G401.6 (cell line): ENCODE data around the gene VAT1L.

Source experiments
- FAIRE-seq: peaks from 2 replicates; lab custom pipeline; 2012; peaks lifted over from hg19 to GRCh38; lab: Jason Lieb, UNC

VAT1L gene

GRCh38 chr16:77836801-77837200 is 48.4 kb downstream of the VAT1L start:
- FAIRE-seq, result no peak

GRCh38 chr16:77838597-77839255 is 50.4 kb downstream of the VAT1L start:
- no peak for FAIRE-seq

- no peak for FAIRE-seq
These were observed 51.7 kb downstream of the VAT1L start for GRCh38 chr16:77840093-77840492.

- FAIRE-seq, result no peak
These were observed 52.5 kb downstream of the VAT1L start for GRCh38 chr16:77840673-77841501.

- FAIRE-seq, result no peak
These were observed 53.1 kb downstream of the VAT1L start for GRCh38 chr16:77841502-77841763.

- no peak for FAIRE-seq
These were observed 54.1 kb downstream of the VAT1L start for GRCh38 chr16:77842468-77842867.

- FAIRE-seq, result no peak
These were observed 55.0 kb downstream of the VAT1L start for GRCh38 chr16:77843405-77843804.

GRCh38 chr16:77844801-77845200 is 56.4 kb downstream of the VAT1L start:
- FAIRE-seq, result no peak

GRCh38 chr16:77849646-77850258 is 61.4 kb downstream of the VAT1L start:
- no peak for FAIRE-seq

GRCh38 chr16:77850636-77851333 is 62.4 kb downstream of the VAT1L start:
- FAIRE-seq, result no peak

- no peak for FAIRE-seq
These were observed 64.8 kb downstream of the VAT1L start for GRCh38 chr16:77853161-77853560.

GRCh38 chr16:77856438-77857160 is 68.2 kb downstream of the VAT1L start:
- no peak for FAIRE-seq

- FAIRE-seq, result no peak
These were observed 69.7 kb downstream of the VAT1L start for GRCh38 chr16:77858060-77858459.

- no peak for FAIRE-seq
These were observed 71.3 kb downstream of the VAT1L start for GRCh38 chr16:77859493-77860232.

- FAIRE-seq, result no peak
These were observed 72.6 kb downstream of the VAT1L start for GRCh38 chr16:77860953-77861352.

- FAIRE-seq, result no peak
These were observed 74.9 kb downstream of the VAT1L start for GRCh38 chr16:77863250-77863649.

GRCh38 chr16:77866752-77867151 is 78.4 kb downstream of the VAT1L start:
- FAIRE-seq, result no peak

- no peak for FAIRE-seq
These were observed 79.7 kb downstream of the VAT1L start for GRCh38 chr16:77868052-77868451.

- FAIRE-seq, result no peak
These were observed 80.1 kb downstream of the VAT1L start for GRCh38 chr16:77868478-77868877.

GRCh38 chr16:77869997-77870813 is 81.8 kb downstream of the VAT1L start:
- FAIRE-seq, result no peak

- no peak for FAIRE-seq
These were observed 83.6 kb downstream of the VAT1L start for GRCh38 chr16:77871932-77872331.
